Measurements from ENCODE around the gene RPS27A. TPM values are rescaled to one million over a fixed set of nuclear protein-coding genes. Genes with fewer than 3 reads are reported as not detected.

RPS27A gene
- total and polyA plus RNA-seq, 9 of the 15 experiments (the other 6 are each of a cell fraction or from before 2014, with no cell fraction given): 1,383 to 3,282 (median 2,242) TPM

DNA sequence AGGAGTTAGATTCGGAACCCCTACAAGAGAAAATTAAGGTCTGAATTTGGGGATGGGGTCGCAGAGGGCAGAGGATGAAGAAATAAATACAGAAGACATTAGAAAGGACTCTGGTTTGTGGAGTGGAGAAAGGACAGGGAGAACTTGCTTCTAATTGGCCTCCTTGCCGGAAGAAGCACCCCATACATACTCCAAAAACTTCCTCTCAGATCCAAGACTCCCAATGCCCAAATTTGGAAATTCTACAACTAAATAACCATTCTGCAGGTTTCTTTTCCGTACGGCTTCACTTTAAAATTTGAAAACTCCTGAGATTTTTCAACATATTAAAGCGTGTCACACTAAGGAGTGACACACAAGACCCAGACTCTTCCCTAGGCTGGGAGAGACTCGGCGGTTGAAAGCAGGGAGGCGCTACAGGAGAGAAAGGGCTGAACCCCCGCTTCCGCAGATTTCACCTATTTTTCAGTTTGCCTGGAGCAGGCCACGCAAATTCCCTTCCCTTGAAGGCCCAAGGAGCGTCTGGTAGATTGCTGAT, 873 bp upstream of the RPS27A start:
- H4K20me1 ChIP-seq (replicated peaks; ENCODE audit: control insufficient read depth, insufficient read depth, low read length): no peaks in the 10 kb centered on the region; the same call in 1 of the 2 replicates
- H2AFZ ChIP-seq (ENCODE audit: low read depth, low read length): peak overlapping the region; percentile 100
- no peaks in the 10 kb centered on the region for H3K9me1 ChIP-seq (ENCODE audit: control insufficient read depth, insufficient read depth, low read length)
- intact Hi-C loops (cut with micrococcal nuclease): loop anchor here (2.0 to 5.0 kb wide), 3 partner anchors 179 to 385 kb away; partner anchors contain the start of genes CCDC88A, PPP4R3B and RTN4
- H3K27ac ChIP-seq (ENCODE audit: extremely low read depth, low read depth, low read length): peak overlapping the region; percentile 99
- H3K36me3 ChIP-seq (ENCODE audit: control insufficient read depth, insufficient read depth, low read length): peaks cover 39% of the 10 kb centered on the region
- H3K4me1 ChIP-seq (replicated peaks in 1 of 2; ENCODE audit: control insufficient read depth in 2 of 2, insufficient read depth in 2 of 2, low read length in 2 of 2): peaks cover 21 to 37% of the 10 kb centered on the region in 2 experiments
- peak overlapping the region; percentile 99 to 100; a peak in 3 of 4 replicates for H3K9ac ChIP-seq (ENCODE audit: insufficient read depth in 1 of 2, low read depth in 2 of 2, low read length in 2 of 2)
- peaks cover 77% of the 10 kb centered on the region for H3K79me2 ChIP-seq (ENCODE audit: control insufficient read depth, insufficient read depth, low read length)
- CTCF ChIA-PET (ENCODE audit: low intra/inter-chr PET ratio): no interaction called here
- H3K4me2 ChIP-seq (ENCODE audit: insufficient read depth, low read length): peak overlapping the region; percentile 96
- TSS peak; percentile 69 for BruUV-seq (replicated peaks)
- WGBS (ENCODE audit: insufficient coverage, low coverage, missing lambda C conversion rate): 1% methylated on average over 12 of the region's 13 CpGs
- DNase-seq (ENCODE audit: extremely low read depth in 1 of 4, low spot score in 3 of 4): peak in 3 of 4 experiments; percentile 20 to 46 (median 46)
- in situ Hi-C loops (cut with MboI): no loop called here
- POLR2A ChIA-PET: interaction anchor here (0.6 kb wide), 1 partner anchor 35 kb away, joined by 4 read pairs; no protein-coding TSS in a partner anchor
- H3K27me3 ChIP-seq (ENCODE audit: control insufficient read depth in 2 of 2, insufficient read depth in 2 of 2, low read length in 2 of 2): no peaks in the 10 kb centered on the region
- no peaks in the 10 kb centered on the region for H3K9me3 ChIP-seq (replicated peaks; ENCODE audit: control insufficient read depth, insufficient read depth, low read depth, low read length)
- peak; percentile 10 for ATAC-seq
- peak overlapping the region; percentile 79 for H3K4me3 ChIP-seq
- FAIRE-seq: no peak
- TF ChIP-seq, protein P1, sequence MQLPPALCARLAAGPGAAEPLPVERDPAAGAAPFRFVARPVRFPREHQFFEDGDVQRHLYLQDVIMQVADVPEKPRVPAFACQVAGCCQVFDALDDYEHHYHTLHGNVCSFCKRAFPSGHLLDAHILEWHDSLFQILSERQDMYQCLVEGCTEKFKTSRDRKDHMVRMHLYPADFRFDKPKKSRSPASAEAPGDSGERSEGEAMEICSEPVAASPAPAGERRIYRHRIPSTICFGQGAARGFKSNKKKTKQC (CRISPR knock-in tag; IDR thresholded peaks at IDR 0.05): no peak
- no peak for TF ChIP-seq ZNF384 (IDR thresholded peaks at IDR 0.05; ENCODE audit: low read depth, low read length)
- TF ChIP-seq FOSL1 (tag; conservative IDR thresholded peaks at IDR 0.05): 0 out of 2 replicates have a peak, but pooled peaks have one; percentile 40
- TF ChIP-seq ZBTB1 (CRISPR knock-in tag; IDR thresholded peaks at IDR 0.05; ENCODE audit: borderline replicate concordance, low read depth): peak; percentile 50; the same call in 1 of the 2 replicates
- TF ChIP-seq, protein P2, sequence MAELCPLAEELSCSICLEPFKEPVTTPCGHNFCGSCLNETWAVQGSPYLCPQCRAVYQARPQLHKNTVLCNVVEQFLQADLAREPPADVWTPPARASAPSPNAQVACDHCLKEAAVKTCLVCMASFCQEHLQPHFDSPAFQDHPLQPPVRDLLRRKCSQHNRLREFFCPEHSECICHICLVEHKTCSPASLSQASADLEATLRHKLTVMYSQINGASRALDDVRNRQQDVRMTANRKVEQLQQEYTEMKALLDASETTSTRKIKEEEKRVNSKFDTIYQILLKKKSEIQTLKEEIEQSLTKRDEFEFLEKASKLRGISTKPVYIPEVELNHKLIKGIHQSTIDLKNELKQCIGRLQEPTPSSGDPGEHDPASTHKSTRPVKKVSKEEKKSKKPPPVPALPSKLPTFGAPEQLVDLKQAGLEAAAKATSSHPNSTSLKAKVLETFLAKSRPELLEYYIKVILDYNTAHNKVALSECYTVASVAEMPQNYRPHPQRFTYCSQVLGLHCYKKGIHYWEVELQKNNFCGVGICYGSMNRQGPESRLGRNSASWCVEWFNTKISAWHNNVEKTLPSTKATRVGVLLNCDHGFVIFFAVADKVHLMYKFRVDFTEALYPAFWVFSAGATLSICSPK (IDR thresholded peaks at IDR 0.05; ENCODE audit: borderline replicate concordance): no peak
- peak; percentile 82 for TF ChIP-seq HNRNPLL (IDR thresholded peaks at IDR 0.05; ENCODE audit: low read depth, low read length, poor library complexity, severe bottlenecking)
- TF ChIP-seq GATAD2B (IDR thresholded peaks at IDR 0.05; ENCODE audit: borderline replicate concordance): no peak
- no peak for TF ChIP-seq ZNF444 (CRISPR knock-in tag; IDR thresholded peaks at IDR 0.05)
- TF ChIP-seq ZNF778 (CRISPR knock-in tag; IDR thresholded peaks at IDR 0.05): no peak
- TF ChIP-seq, protein P3, sequence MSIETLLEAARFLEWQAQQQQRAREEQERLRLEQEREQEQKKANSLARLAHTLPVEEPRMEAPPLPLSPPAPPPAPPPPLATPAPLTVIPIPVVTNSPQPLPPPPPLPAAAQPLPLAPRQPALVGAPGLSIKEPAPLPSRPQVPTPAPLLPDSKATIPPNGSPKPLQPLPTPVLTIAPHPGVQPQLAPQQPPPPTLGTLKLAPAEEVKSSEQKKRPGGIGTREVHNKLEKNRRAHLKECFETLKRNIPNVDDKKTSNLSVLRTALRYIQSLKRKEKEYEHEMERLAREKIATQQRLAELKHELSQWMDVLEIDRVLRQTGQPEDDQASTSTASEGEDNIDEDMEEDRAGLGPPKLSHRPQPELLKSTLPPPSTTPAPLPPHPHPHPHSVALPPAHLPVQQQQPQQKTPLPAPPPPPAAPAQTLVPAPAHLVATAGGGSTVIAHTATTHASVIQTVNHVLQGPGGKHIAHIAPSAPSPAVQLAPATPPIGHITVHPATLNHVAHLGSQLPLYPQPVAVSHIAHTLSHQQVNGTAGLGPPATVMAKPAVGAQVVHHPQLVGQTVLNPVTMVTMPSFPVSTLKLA (conservative IDR thresholded peaks at IDR 0.05): no peak
- TF ChIP-seq NEUROD1 (IDR thresholded peaks at IDR 0.05; ENCODE audit: borderline replicate concordance, low read depth, low read length, partially characterized antibody): no peak
- TF ChIP-seq SIN3A (IDR thresholded peaks at IDR 0.05; ENCODE audit: borderline replicate concordance in 2 of 2, control insufficient read depth in 1 of 2, low read depth in 2 of 2, low read length in 2 of 2): peak in 1 of 2 experiments; percentile 0; a peak in 1 of 4 replicates
- TF ChIP-seq XRCC5 (IDR thresholded peaks at IDR 0.05; ENCODE audit: low read depth, low read length): no peak
- TF ChIP-seq, protein P4, sequence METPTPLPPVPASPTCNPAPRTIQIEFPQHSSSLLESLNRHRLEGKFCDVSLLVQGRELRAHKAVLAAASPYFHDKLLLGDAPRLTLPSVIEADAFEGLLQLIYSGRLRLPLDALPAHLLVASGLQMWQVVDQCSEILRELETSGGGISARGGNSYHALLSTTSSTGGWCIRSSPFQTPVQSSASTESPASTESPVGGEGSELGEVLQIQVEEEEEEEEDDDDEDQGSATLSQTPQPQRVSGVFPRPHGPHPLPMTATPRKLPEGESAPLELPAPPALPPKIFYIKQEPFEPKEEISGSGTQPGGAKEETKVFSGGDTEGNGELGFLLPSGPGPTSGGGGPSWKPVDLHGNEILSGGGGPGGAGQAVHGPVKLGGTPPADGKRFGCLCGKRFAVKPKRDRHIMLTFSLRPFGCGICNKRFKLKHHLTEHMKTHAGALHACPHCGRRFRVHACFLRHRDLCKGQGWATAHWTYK (CRISPR knock-in tag; IDR thresholded peaks at IDR 0.05): no peak
- peak in 1 of 2 experiments; percentile 93; a peak in 2 of 4 replicates for TF ChIP-seq SRF (CRISPR knock-in tag; IDR thresholded peaks at IDR 0.05)
- TF ChIP-seq NCOA2 (IDR thresholded peaks at IDR 0.05; ENCODE audit: partially characterized antibody in 2 of 2): no peak
